ENCODE measurements around the gene RMI2.

RMI2 gene

DNA sequence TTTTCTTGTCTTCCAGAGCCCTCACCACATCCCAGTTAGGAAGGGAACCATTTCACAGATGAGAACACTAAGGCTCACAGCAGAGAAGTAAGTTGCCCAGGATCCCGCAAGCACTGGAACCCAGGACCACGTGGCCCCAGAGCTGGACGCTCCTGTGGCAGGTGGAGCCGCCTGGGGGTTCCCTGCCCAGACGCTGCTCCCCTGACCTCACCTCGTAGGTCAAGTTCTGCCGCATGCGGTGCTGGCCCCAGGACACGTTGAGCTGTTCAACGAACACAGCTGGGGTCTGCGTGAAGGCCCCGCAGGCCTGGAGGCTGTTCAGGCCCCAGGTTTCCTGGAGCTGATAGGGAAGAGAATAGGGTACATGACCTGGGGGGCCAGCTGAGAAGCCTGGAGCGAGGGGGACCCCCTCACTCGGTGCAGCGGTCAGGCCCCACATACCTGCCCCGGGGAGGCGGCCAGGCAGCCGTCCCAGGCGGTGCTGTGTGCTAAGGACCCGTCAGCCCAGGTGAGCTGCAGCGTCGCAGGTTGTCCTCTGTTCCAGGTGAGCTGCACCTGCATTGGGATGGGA lies 54.1 kb downstream of the RMI2 start:
- DNase-seq (ENCODE audit: low spot score) = no peak

DNA sequence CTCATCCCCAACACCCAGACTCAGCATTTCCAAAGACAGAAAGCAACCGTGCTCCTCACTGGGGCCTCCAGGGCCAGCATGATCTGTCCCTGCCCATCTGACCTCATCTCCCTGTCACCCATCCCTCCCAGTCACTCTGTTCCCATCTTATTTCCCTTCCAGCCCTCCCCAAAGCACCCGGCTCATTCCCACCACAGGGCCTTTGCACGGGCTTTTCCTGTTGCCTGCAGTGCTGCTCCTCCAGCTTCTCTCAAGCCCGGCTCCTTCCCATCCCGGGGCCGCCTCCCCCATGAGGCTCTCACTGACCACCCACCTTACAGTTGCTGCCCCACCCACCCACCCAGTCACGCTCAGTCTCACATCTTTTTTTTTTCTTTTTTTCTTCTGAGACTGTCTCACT lies 54.8 kb downstream of the RMI2 start:
- no peak for DNase-seq (ENCODE audit: low spot score)
